ENCODE results near the gene CCNY.

CCNY gene

GRCh38 chr10:35452847-35453246, 116.5 kb downstream of the CCNY start:
- in situ Hi-C loops (cut with HindIII; ENCODE audit: low sequenced_read_pairs): no loop called here
- no peak for TF ChIP-seq CTCF (IDR thresholded peaks at IDR 0.05; ENCODE audit: low read depth, low read length)
- H3K4me3 ChIP-seq (ENCODE audit: low read depth, low read length): no peak overlapping the region
- DNase-seq (ENCODE audit: low read depth, low spot score): no peak

- DNase-seq (ENCODE audit: low read depth, low spot score): no peak
- TF ChIP-seq CTCF (IDR thresholded peaks at IDR 0.05; ENCODE audit: low read depth, low read length): no peak
- no peak overlapping the region for H3K4me3 ChIP-seq (ENCODE audit: low read depth, low read length)
- in situ Hi-C loops (cut with HindIII; ENCODE audit: low sequenced_read_pairs): no loop called here
Observed at GRCh38 chr10:35453855-35454532, 117.7 kb downstream of the CCNY start.

GRCh38 chr10:35456153-35456720, 119.9 kb downstream of the CCNY start:
- no peak for TF ChIP-seq CTCF (IDR thresholded peaks at IDR 0.05; ENCODE audit: low read depth, low read length)
- in situ Hi-C loops (cut with HindIII; ENCODE audit: low sequenced_read_pairs): no loop called here
- H3K4me3 ChIP-seq (ENCODE audit: low read depth, low read length): no peak overlapping the region
- DNase-seq (ENCODE audit: low read depth, low spot score): no peak

GRCh38 chr10:35456784-35457183, 120.5 kb downstream of the CCNY start:
- no peak for DNase-seq (ENCODE audit: low read depth, low spot score)
- in situ Hi-C loops (cut with HindIII; ENCODE audit: low sequenced_read_pairs): no loop called here
- no peak overlapping the region for H3K4me3 ChIP-seq (ENCODE audit: low read depth, low read length)
- TF ChIP-seq CTCF (IDR thresholded peaks at IDR 0.05; ENCODE audit: low read depth, low read length): no peak

GRCh38 chr10:35458500-35459448, 122.5 kb downstream of the CCNY start:
- TF ChIP-seq CTCF (IDR thresholded peaks at IDR 0.05; ENCODE audit: low read depth, low read length): no peak

GRCh38 chr10:35459449-35459847, 123.1 kb downstream of the CCNY start:
- TF ChIP-seq CTCF (IDR thresholded peaks at IDR 0.05; ENCODE audit: low read depth, low read length): no peak
- no peak for DNase-seq (ENCODE audit: low read depth, low spot score)
- no peak overlapping the region for H3K4me3 ChIP-seq (ENCODE audit: low read depth, low read length)
- in situ Hi-C loops (cut with HindIII; ENCODE audit: low sequenced_read_pairs): no loop called here

More at GRCh38 chr10:35458500-35459448, 122.5 kb downstream of the CCNY start:
- H3K4me3 ChIP-seq (ENCODE audit: low read depth, low read length): no peak overlapping the region
- in situ Hi-C loops (cut with HindIII; ENCODE audit: low sequenced_read_pairs): no loop called here
- DNase-seq (ENCODE audit: low read depth, low spot score): no peak

Data from astrocyte of the spinal cord (primary cell).